Measurements from ENCODE around the gene PTPRT. TPM values are rescaled to one million over a fixed set of nuclear protein-coding genes. Genes with fewer than 3 reads are reported as not detected.

PTPRT gene
- polyA plus RNA-seq, 2 of the 4 experiments (the other 2 are of a cell fraction), result not detected

DNA sequence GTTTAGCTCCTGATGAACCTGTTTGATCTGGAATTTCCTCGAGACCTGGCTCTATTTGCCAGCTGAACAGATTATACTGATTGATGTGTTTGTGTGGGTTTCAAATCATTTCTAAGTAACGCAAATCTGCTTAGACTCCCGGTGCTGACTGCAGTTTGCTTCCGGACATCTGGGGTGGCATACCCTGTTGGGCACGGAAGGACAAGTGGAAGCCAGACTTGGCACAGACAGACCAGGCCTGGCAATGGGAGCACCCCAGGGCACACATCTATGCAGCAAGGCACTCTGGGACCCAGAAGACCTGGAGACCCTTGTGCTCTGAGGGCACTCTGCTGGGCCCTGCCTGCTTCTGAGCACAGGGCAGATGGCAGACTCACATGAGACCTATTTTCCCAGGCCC, 1137.8 kb downstream of the PTPRT start:
- DNase-seq (ENCODE audit: low read depth in 1 of 2, low spot score in 1 of 2) (no peak), ATAC-seq (no peak), FAIRE-seq (no peak)
- Histone ChIP-seq H3K4me3 (no peak overlapping the region), H3K9me3 (no peaks in the 10 kb centered on the region), H3K4me2 (no peak overlapping the region), H3K4me1 (no peaks in the 10 kb centered on the region), H3K27ac (no peak overlapping the region)
- POLR2A ChIA-PET, result no interaction called here
- CTCF ChIA-PET, result no interaction called here
- TF ChIP-seq RAD21 (conservative IDR thresholded peaks at IDR 0.05 in 1 of 2, IDR thresholded peaks at IDR 0.05 in 1 of 2), result no peak
- TF ChIP-seq RFX5 (IDR thresholded peaks at IDR 0.05), result no peak
- TF ChIP-seq, protein P1, sequence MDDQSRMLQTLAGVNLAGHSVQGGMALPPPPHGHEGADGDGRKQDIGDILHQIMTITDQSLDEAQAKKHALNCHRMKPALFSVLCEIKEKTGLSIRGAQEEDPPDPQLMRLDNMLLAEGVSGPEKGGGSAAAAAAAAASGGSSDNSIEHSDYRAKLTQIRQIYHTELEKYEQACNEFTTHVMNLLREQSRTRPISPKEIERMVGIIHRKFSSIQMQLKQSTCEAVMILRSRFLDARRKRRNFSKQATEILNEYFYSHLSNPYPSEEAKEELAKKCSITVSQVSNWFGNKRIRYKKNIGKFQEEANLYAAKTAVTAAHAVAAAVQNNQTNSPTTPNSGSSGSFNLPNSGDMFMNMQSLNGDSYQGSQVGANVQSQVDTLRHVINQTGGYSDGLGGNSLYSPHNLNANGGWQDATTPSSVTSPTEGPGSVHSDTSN (IDR thresholded peaks at IDR 0.05), result no peak
- TF ChIP-seq, protein P2, sequence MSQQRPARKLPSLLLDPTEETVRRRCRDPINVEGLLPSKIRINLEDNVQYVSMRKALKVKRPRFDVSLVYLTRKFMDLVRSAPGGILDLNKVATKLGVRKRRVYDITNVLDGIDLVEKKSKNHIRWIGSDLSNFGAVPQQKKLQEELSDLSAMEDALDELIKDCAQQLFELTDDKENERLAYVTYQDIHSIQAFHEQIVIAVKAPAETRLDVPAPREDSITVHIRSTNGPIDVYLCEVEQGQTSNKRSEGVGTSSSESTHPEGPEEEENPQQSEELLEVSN (IDR thresholded peaks at IDR 0.05; ENCODE audit: borderline replicate concordance, low read depth), result no peak
- TF ChIP-seq JUN (IDR thresholded peaks at IDR 0.05), result no peak
- 6% methylated on average over 5 of the region's 5 CpGs for WGBS (ENCODE audit: missing lambda C conversion rate)

DNA sequence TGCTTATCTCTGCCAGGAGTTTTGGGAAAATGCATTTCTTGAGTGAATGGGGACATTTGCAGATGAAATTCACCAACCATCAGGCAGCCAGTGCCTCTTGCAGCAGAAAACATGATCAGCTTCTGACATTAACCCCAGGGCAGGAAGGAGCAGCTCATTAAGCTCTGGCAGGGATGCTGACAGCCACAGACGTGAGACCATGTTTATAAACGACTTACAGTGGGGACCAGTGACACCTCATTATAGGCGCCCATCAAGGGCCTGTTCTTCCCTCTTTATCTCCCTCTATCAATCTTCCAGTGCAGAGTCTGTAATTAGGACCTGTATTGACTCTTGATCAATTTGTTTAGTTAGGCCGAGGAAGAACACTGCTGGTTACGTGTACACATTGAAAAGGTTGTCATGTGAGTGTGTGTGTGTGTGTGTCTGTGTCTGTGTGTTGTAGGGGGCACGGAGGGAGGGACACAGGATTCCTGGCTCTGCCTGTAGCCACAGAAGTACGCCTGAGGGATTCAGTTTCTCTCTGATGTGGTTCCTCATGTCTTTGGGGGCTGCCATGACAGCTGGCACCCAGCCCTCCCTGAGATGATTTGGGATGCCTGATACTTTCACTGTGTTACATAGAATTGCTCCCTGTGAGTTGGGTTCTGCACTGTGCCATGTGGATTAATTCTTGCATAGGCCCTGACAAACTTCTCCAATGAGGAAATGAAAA, 1143.2 kb downstream of the PTPRT start:
- CTCF ChIA-PET, result interaction anchor here (1.2 kb wide), 1 partner anchor 28 kb away, joined by 3 read pairs; no protein-coding TSS in a partner anchor
- no peak for DNase-seq (ENCODE audit: low read depth in 1 of 2, low spot score in 1 of 2)
- no peaks in the 10 kb centered on the region for H3K9me3 ChIP-seq
- ATAC-seq, result no peak
- no peaks in the 10 kb centered on the region for H3K4me1 ChIP-seq
- TF ChIP-seq GATA3 (IDR thresholded peaks at IDR 0.05; ENCODE audit: borderline replicate concordance) (no peak), CEBPB (IDR thresholded peaks at IDR 0.05) (no peak), JUNB (IDR thresholded peaks at IDR 0.05) (no peak), SMC3 (IDR thresholded peaks at IDR 0.05) (no peak)
- TF ChIP-seq, protein P3, sequence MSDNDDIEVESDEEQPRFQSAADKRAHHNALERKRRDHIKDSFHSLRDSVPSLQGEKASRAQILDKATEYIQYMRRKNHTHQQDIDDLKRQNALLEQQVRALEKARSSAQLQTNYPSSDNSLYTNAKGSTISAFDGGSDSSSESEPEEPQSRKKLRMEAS (IDR thresholded peaks at IDR 0.05), result no peak
- POLR2A ChIA-PET, result no interaction called here
- FAIRE-seq, result no peak
- H3K4me2 ChIP-seq, result no peak overlapping the region
- no peak overlapping the region for H3K4me3 ChIP-seq
- H3K27ac ChIP-seq, result no peak overlapping the region
- WGBS (ENCODE audit: missing lambda C conversion rate), result 4% methylated on average over 7 of the region's 7 CpGs

DNA sequence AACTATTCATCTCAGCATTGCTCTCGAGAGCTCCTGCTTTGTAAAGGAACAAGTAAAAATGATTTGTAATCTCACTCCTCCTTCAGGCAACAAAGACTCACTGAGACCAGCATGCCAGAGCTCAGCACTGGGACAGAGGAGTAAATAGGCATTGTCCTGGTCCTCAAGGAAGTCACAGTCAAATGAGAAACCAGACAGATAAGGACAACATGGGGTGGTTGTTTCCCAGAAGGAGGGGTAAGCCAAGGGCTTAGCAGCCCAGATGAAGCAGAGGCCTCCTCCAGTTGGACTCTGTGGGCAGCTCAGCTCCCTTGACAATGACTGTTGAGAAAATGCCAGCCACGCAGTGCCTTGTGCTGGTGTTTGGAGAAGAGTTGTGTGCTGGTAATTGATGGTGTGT, 1145.8 kb downstream of the PTPRT start:
- no peak for TF ChIP-seq HOXB13 (CRISPR knock-in tag; IDR thresholded peaks at IDR 0.05; ENCODE audit: low read depth)
- WGBS (ENCODE audit: missing lambda C conversion rate), result 4% methylated on average over 2 of the region's 2 CpGs
- CTCF ChIA-PET, result no interaction called here
- Histone ChIP-seq H3K4me1 (no peaks in the 10 kb centered on the region), H3K4me3 (no peak overlapping the region), H3K27ac (no peak overlapping the region), H3K9me3 (no peaks in the 10 kb centered on the region), H3K4me2 (no peak overlapping the region)
- ATAC-seq (no peak), FAIRE-seq (no peak), DNase-seq (ENCODE audit: low read depth in 1 of 2, low spot score in 1 of 2) (no peak)
- POLR2A ChIA-PET, result no interaction called here

DNA sequence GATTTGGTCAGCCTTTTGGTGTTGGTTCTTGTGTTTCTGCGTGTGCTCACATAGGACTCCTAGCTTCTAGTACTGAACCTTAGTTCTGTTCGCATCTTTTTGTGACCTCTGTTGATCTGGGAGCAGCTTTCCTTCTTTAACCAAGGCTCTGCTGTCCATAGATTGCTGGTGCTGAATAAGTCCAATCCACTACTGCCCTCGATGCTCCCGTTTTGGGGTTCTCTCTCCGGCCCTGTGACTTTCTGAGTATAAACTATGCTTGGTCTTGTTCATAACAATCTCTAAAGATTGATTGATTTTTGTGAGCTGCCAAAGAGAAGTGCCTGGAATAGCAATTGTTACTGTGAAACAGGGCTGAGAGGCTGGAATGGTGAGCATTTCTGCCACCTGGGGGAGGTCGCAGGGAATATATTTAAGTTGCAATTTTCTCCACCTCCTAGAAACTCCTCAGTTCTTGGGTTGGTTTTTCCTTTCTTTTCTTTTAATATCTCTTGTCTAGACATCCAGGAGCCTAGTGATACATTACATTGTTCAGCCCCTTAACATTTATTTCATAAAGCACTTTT, 1148.6 kb downstream of the PTPRT start:
- WGBS (ENCODE audit: missing lambda C conversion rate), result under 1% methylated on average over 6 of the region's 6 CpGs
- ChIA-PET POLR2A (no interaction called here), CTCF (interaction anchor here (0.6 kb wide), 1 partner anchor 69 kb away, joined by 4 read pairs; no protein-coding TSS in a partner anchor)
- Histone ChIP-seq H3K4me1 (no peaks in the 10 kb centered on the region), H3K27ac (no peak overlapping the region), H3K4me3 (no peak overlapping the region), H3K9me3 (no peaks in the 10 kb centered on the region), H3K4me2 (no peak overlapping the region)
- no peak for DNase-seq (ENCODE audit: low read depth in 1 of 2, low spot score in 1 of 2)
- TF ChIP-seq, protein P4, sequence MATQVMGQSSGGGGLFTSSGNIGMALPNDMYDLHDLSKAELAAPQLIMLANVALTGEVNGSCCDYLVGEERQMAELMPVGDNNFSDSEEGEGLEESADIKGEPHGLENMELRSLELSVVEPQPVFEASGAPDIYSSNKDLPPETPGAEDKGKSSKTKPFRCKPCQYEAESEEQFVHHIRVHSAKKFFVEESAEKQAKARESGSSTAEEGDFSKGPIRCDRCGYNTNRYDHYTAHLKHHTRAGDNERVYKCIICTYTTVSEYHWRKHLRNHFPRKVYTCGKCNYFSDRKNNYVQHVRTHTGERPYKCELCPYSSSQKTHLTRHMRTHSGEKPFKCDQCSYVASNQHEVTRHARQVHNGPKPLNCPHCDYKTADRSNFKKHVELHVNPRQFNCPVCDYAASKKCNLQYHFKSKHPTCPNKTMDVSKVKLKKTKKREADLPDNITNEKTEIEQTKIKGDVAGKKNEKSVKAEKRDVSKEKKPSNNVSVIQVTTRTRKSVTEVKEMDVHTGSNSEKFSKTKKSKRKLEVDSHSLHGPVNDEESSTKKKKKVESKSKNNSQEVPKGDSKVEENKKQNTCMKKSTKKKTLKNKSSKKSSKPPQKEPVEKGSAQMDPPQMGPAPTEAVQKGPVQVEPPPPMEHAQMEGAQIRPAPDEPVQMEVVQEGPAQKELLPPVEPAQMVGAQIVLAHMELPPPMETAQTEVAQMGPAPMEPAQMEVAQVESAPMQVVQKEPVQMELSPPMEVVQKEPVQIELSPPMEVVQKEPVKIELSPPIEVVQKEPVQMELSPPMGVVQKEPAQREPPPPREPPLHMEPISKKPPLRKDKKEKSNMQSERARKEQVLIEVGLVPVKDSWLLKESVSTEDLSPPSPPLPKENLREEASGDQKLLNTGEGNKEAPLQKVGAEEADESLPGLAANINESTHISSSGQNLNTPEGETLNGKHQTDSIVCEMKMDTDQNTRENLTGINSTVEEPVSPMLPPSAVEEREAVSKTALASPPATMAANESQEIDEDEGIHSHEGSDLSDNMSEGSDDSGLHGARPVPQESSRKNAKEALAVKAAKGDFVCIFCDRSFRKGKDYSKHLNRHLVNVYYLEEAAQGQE (IDR thresholded peaks at IDR 0.05), result peak; percentile 83
- no peak for TF ChIP-seq HOXB13 (CRISPR knock-in tag; IDR thresholded peaks at IDR 0.05; ENCODE audit: low read depth)
- no peak for FAIRE-seq
- ATAC-seq, result no peak

All from A549 (cell line).